OCI-M1 (cell line): ENCODE measurements around the gene FOXO6.
A peak's percentile ranks its signal among the peaks of the same experiment; 100 is the strongest.

Experiments
- DNase-seq: peaks from one replicate; lab custom pipeline; 2025; lab: John Stamatoyannopoulos, UW

The FOXO6 gene

DNA sequence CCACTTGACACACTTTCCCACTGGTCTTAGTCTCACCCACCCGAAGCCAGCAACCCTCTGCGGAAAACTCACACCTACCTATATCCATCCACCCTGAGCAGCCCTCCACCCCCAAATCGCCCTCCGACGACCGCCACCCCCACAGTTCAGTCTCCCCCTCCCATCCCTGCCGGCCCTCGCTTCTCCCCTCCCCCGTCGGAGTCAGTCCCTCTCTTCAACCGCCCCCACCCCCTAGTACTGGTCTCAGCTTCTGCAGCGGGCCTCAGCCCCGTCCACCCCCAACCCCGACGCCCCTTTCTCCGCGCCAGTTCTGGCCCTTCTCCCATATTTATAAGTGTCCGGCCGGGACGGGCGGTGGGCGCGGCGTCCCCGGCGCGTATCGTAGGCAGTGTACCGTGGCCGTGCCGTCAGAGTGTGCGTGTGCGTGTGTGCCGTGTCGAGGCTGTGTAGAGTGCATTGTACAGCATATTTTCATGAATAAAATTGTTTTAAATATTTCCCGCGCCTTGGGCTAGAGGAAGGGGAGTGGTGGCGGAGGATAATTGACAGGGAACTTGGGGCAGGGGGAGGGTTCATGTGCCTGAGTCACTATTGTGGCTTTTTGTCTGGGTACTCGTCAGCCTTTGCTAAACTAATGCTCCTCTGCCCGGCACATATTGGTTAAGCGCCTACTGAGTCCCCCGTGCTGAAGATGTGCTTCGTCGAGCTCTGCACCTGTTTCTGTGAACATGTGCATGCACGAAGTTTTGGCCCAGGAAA is 22.0 kb downstream of the FOXO6 start:
- DNase-seq: no peak

DNA sequence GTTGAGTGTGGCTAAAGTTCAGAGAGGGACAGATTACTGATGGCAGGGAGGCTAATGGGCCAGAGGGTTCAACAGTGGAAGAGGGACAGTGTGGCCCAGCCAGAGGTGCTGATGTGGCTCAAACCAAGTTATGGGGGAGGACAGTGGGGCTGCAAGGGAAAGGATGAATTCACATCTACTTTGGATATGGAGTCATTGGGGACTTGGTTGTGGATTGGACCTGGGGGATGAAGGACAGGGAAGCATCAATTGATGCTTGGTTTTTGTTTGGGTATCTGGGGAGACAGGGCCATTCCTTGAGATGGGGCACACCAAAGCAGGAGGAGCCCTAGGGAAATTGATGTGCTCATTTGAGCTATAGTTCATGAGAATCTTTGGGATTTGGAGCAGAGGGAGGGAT is 23.3 kb downstream of the FOXO6 start:
- DNase-seq: no peak

DNA sequence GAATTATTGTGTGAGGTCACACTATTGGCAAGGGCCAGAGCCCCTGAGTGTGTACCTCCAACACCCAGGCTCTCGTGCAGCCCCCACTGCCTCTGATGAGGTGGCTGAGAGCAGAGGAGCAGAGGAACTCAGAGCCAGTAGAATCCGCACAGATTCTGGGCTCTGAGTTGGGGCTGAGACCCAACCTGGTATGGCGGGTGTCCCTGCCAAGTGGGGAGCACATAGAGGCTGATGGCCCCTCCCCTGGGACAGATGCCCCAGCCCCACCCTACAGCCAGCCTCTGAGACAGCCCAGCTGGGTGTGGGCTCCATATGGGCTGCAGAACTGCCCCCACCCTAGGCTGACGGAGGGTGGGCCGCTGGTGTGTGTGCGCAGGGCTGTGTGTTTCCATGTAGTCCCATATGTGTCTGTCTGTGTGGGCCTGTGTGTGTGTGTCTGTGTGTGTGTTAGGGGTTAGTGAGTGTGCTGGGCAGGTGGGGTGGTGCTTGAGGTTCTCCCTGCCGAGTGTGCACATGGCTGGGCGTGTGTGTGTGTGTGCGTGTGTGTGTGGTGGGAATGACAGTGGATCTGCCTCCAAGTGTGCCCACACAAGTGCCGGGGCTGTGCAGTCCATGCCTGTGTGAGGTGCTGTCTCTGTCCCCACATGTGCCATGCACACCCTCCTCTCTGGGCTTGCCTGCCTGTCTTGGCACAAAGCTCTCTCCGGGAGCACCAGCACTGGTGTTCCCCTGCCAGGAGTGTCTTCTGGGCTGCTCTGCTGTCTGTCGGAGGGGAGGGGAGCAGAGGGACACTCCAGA is 24.4 kb downstream of the FOXO6 start:
- no peak for DNase-seq

GRCh38 chr1:41386196-41386663 is 25.0 kb downstream of the FOXO6 start:
- DNase-seq: no peak

DNA sequence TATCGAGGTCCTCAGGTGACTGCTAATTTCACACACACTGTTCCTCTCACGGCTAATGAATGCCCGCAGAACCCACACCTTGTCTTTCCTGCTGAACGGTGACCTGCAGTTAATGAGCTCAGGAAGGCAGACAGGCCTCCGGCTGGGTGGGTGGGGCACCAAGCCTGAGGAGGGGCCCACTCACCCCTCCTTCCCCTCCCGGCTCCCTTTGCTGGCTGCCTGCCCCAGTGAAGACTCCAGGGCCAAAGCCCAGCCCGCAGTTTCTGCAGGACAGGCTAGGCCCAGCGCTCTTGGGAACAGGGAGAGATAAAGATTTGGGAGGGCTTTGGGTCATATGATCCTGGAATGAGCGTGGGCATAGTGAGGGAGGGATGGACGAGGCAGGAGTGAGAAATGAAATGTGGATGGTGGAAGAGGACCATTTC is 26.4 kb downstream of the FOXO6 start:
- peak; percentile 12 for DNase-seq

GRCh38 chr1:41388510-41388909 is 27.3 kb downstream of the FOXO6 start:
- DNase-seq: no peak

DNA sequence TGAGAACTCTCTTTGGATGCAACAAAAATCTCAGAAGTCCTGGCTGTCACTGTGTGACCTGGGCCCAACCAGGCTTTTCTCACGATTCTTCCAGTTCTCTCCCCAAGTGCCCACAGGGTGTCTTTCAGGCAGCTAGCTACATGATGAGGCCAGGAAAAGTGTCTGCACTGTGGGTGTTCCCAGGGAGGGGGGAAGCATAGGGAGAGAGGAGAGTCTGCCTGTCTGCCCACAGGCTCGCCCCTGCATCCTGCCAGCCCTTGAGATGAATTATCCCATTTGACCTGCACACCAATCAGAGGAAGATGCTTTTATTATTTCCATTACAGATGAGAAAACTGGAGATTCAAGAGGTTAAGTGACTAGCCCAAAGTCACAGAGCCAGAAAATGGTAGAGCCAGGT is 27.8 kb downstream of the FOXO6 start:
- no peak for DNase-seq

DNA sequence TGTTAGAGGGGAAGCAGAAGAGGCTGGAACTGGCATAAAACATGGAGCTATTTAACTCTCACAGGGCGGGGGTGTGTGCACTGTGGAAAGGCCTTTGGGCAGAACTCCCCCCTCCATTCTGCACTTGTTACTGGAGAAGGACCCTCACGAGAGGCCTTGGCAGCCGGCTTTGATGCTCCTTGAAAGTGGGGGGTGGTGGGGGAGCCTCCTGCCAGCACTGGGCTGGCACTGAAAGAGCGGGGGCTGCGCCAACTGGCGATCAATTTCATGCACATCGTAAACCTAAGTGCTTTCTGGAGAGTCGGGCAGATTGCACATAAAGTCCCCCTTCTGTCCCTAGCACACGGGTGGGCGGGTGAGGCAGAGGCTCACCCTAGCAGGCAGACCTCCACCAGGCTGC is 28.9 kb downstream of the FOXO6 start:
- no peak for DNase-seq

- no peak for DNase-seq
Measured at GRCh38 chr1:41390573-41390972, 29.3 kb downstream of the FOXO6 start.

- DNase-seq: no peak
Measured at GRCh38 chr1:41391834-41392527, 30.7 kb downstream of the FOXO6 start.

GRCh38 chr1:41392528-41392924 is 31.3 kb downstream of the FOXO6 start:
- DNase-seq: no peak

GRCh38 chr1:41393716-41394368 is 32.6 kb downstream of the FOXO6 start:
- DNase-seq: no peak

DNA sequence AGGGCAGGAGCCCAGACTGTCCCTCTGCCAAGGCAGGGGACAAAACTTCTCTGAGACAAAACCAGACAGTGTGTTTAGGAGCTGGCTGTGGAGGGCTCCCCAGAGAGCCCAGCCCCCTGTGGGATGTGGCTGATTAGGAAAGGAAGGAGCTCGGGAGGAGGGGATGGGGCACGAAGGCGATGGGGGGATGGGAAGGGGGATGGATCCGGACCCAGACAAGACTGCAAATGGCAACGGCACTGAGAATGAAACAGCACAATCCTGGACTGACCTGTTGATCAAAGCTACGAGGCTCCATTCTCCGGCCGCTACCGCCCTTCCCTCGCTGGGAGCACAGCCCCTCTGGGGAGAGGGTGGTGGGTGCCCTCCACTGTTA is 33.1 kb downstream of the FOXO6 start:
- DNase-seq: no peak

GRCh38 chr1:41394959-41395956 is 34.0 kb downstream of the FOXO6 start:
- no peak for DNase-seq

GRCh38 chr1:41396084-41396483 is 34.9 kb downstream of the FOXO6 start:
- no peak for DNase-seq

DNA sequence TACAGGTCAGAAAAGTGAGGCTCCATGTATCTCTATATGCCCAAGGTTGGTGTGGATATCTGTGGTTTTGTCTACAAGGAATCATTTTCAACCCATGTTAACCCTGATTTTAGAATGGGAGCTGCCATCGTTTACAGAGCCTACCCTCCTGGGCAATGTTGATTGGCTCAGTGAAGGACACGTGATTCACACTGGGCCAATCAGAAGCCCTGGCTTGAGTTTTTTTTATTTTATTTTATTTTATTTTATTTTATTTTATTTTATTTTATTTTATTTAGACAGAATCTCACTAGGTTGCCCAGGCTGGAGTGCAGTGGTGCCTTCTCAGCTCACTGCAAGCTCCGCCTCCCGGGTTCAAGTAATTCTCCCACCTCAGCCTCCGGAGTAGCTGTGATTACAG is 35.8 kb downstream of the FOXO6 start:
- no peak for DNase-seq

- no peak for DNase-seq
Measured at GRCh38 chr1:41397753-41398330, 36.6 kb downstream of the FOXO6 start.

GRCh38 chr1:41399145-41399795 is 38.0 kb downstream of the FOXO6 start:
- DNase-seq: no peak

DNA sequence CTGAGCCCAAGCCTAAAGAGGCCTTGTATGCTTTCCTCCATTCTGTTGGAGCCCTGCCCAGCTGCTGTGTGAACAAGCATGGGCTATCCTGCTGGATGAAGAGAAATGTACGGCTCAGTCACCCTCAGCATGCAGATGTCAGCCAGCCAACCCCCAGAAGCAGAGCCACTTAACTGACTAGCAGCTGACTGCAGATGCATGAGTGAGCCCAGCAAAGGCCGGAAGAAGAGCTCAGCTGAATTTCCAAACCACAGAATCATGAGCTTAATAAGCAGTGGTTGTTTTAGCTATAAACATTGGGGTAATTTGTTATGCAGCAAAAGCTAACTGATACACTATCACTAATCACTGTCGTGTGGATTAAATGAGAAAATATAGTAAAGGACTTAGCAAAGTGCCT is 39.0 kb downstream of the FOXO6 start:
- no peak for DNase-seq

- DNase-seq: no peak
Measured at GRCh38 chr1:41401899-41402298, 40.7 kb downstream of the FOXO6 start.
